Measurements from ENCODE around the gene LDLRAD2. TPM values are rescaled to one million over a fixed set of nuclear protein-coding genes. Genes with fewer than 3 reads are reported as not detected.
"Not testable (repeated sequence)": the region's sequence is repeated elsewhere in the genome, so short reads cannot be mapped to it uniquely, and the experiment has no call there.

LDLRAD2 gene, protein sequence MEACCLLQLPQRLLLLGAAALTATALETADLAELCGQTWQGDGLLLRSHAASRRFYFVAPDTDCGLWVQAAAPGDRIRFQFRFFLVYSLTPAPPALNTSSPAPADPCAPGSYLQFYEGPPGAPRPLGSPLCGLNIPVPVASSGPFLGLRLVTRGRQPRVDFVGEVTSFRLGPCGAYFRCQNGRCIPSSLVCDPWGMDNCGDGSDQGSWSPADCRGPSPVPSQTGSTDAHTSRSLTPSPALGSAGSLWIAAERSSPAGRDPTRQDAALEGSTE
- not detected for total RNA-seq
- 0 reads per million in 2 donors for total RNA-seq

GRCh38 chr1:21811875-21812305 lies at the start of gene LDLRAD2:
TSS of gene LDLRAD2 (plus strand) at chr1:21812265. CDS start at chr1:21812452, 187 bp downstream.
- Mint-ChIP-seq H3K36me3 (ENCODE audit: low read depth) (peaks cover 4% of the 10 kb centered on the region), H3K27ac (no peak within 1 kb of the TSS), H3K27me3 (peaks cover 33% of the 10 kb centered on the region), H3K4me1 (peaks cover 6% of the 10 kb centered on the region), H3K4me3 (no peak within 1 kb of the TSS)
- no peak for ATAC-seq
- H3K9me3 ChIP-seq (ENCODE audit: control insufficient read depth, low read length, poor library complexity, severe bottlenecking), result no peaks in the 10 kb centered on the region
- DNase-seq, result no peak

DNA sequence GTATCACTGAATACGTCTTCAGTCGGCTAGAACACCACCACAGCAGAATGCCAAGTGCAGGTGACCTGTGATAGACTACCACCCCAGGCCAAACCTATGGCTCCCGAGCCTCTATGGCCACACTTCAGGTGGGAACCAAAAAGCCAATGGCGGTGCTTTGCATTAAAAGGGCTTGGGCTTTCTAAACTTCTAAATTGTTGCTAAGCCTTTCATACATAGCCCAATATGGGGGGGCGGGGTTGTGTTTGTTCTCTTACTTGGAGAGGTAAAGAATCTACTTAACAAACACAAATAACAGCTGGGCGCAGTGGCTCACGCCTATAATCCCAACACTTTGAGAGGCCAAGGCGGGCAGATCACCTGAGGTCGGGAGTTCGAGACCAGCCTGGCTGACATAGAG lies 48.8 kb upstream of the LDLRAD2 start:
- H3K9me3 ChIP-seq (ENCODE audit: control insufficient read depth, low read length, poor library complexity, severe bottlenecking), result no peaks in the 10 kb centered on the region
- H3K27me3 Mint-ChIP-seq, result no peaks in the 10 kb centered on the region
- no peak overlapping the region for H3K4me3 Mint-ChIP-seq
- H3K4me1 Mint-ChIP-seq, result peaks cover 33% of the 10 kb centered on the region
- H3K27ac Mint-ChIP-seq, result no peak overlapping the region
- ATAC-seq (no peak), DNase-seq (no peak)
- H3K36me3 Mint-ChIP-seq (ENCODE audit: low read depth), result no peaks in the 10 kb centered on the region

DNA sequence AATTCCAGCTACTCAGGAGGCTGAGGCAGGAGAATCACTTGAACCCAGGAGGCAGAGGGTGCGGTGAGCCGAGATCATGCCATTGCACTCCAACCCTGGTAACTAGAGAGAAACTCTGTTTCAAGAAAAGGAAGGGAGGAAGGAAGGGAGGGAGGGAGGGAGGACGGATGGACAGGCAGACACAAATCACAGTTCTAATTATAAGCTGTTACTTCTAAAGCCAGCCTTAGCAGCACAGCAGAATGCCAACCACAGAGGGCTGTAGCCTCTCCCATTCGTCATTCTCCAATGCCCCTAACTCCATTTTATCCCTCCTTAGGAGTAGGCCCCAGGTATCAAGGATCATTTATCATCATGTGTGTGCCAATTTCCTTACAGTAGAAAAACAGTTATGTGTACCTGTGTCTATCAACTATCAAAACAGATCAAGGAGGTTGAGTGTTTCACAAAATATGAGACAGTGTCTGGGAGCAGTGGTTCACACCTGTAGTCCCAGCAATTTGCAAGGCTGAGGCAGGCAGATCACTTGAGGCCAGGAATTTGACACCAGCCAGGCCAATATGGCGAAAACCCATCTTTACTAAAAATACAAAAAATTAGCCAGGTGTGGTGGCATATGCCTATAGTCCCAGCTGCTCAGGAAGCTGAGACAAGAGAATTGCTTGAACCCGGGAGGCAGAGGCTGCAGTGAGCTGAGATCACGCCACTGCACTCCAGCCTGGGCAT lies 48.2 kb upstream of the LDLRAD2 start:
- DNase-seq (no peak), ATAC-seq (no peak)
- no peaks in the 10 kb centered on the region for H3K9me3 ChIP-seq (ENCODE audit: control insufficient read depth, low read length, poor library complexity, severe bottlenecking)
- Mint-ChIP-seq H3K4me3 (no peak overlapping the region), H3K36me3 (ENCODE audit: low read depth) (peaks cover 1% of the 10 kb centered on the region), H3K27ac (peak overlapping the region; percentile 19), H3K4me1 (peaks cover 36% of the 10 kb centered on the region), H3K27me3 (no peaks in the 10 kb centered on the region)

- H3K9me3 ChIP-seq (ENCODE audit: control insufficient read depth, low read length, poor library complexity, severe bottlenecking), result no peaks in the 10 kb centered on the region
- no peaks in the 10 kb centered on the region for H3K27me3 Mint-ChIP-seq
- DNase-seq, result no peak
- peaks cover 4% of the 10 kb centered on the region for H3K36me3 Mint-ChIP-seq (ENCODE audit: low read depth)
- peaks cover 32% of the 10 kb centered on the region for H3K4me1 Mint-ChIP-seq
- ATAC-seq, result peak; percentile 28
- H3K27ac Mint-ChIP-seq, result peak overlapping the region; percentile 19
- H3K4me3 Mint-ChIP-seq, result no peak overlapping the region
Observed at GRCh38 chr1:21764615-21765423, 47.2 kb upstream of the LDLRAD2 start.

DNA sequence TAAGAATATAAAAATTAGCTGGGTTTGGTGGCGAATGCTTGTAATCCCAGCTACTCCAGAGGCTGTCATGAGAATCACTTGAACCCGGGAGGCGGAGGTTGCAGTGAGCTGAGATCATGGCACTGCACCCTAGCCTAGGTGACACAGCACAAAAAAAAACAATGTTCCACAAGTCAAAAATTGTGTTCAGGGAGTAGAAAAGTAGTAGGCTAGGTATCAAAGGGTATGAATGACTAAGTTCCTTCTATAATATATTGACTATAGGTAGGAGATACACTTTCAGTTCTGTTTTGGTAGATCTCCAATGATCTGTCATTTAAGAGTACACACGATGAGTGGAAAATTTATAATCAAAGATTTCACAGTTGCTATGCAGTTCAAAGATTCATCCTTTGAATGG lies 45.9 kb upstream of the LDLRAD2 start:
- H3K9me3 ChIP-seq (ENCODE audit: control insufficient read depth, low read length, poor library complexity, severe bottlenecking), result no peaks in the 10 kb centered on the region
- no peak for DNase-seq
- Mint-ChIP-seq H3K36me3 (ENCODE audit: low read depth) (peaks cover 4% of the 10 kb centered on the region), H3K27me3 (no peaks in the 10 kb centered on the region), H3K4me3 (no peak overlapping the region), H3K4me1 (peaks cover 35% of the 10 kb centered on the region), H3K27ac (no peak overlapping the region)
- ATAC-seq, result no peak

DNA sequence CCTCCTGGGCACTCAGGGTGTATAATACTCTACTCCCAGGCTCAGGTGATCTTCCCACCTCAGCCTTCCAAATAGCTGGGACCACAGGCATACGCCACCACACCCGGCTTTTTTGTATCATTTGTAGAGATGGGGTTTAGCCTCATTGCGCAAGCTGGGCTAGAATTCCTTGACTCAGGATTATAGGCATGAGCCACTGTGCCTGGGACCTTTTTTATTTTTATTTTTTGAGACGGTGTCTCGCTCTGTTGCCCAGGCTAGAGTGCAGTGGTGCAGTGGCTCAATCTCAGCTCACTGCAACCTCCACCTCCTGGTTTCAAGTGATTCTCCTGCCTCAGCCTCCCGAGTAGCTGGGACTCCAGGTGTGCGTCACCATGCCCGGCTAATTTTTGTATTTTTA lies 45.0 kb upstream of the LDLRAD2 start:
- H3K27ac Mint-ChIP-seq; ATAC-seq; H3K9me3 ChIP-seq (ENCODE audit: control insufficient read depth, low read length, poor library complexity, severe bottlenecking); H3K36me3 Mint-ChIP-seq (ENCODE audit: low read depth); DNase-seq; H3K27me3 Mint-ChIP-seq; H3K4me3 Mint-ChIP-seq: not testable (repeated sequence)
- H3K4me1 Mint-ChIP-seq, result peaks cover 35% of the 10 kb centered on the region

GRCh38 chr1:21770201-21770600 lies 41.9 kb upstream of the LDLRAD2 start:
- ATAC-seq (no peak), DNase-seq (no peak)
- H3K9me3 ChIP-seq (ENCODE audit: control insufficient read depth, low read length, poor library complexity, severe bottlenecking), result no peaks in the 10 kb centered on the region
- Mint-ChIP-seq H3K4me1 (peaks cover 34% of the 10 kb centered on the region), H3K27ac (peak overlapping the region; percentile 10), H3K27me3 (no peaks in the 10 kb centered on the region), H3K36me3 (ENCODE audit: low read depth) (peaks cover 4% of the 10 kb centered on the region), H3K4me3 (no peak overlapping the region)

GRCh38 chr1:21770602-21771001 lies 41.5 kb upstream of the LDLRAD2 start:
- Mint-ChIP-seq H3K27ac (peak overlapping the region; percentile 10), H3K4me1 (peaks cover 31% of the 10 kb centered on the region)
- not testable (repeated sequence) for H3K9me3 ChIP-seq (ENCODE audit: control insufficient read depth, low read length, poor library complexity, severe bottlenecking); DNase-seq; H3K4me3 Mint-ChIP-seq; H3K27me3 Mint-ChIP-seq; H3K36me3 Mint-ChIP-seq (ENCODE audit: low read depth); ATAC-seq

- not testable (repeated sequence) for H3K9me3 ChIP-seq (ENCODE audit: control insufficient read depth, low read length, poor library complexity, severe bottlenecking); DNase-seq; H3K27me3 Mint-ChIP-seq; H3K4me3 Mint-ChIP-seq; ATAC-seq; H3K36me3 Mint-ChIP-seq (ENCODE audit: low read depth)
- Mint-ChIP-seq H3K27ac (peak overlapping the region; percentile 92), H3K4me1 (peaks cover 30% of the 10 kb centered on the region)
Observed at GRCh38 chr1:21771672-21772071, 40.4 kb upstream of the LDLRAD2 start.

DNA sequence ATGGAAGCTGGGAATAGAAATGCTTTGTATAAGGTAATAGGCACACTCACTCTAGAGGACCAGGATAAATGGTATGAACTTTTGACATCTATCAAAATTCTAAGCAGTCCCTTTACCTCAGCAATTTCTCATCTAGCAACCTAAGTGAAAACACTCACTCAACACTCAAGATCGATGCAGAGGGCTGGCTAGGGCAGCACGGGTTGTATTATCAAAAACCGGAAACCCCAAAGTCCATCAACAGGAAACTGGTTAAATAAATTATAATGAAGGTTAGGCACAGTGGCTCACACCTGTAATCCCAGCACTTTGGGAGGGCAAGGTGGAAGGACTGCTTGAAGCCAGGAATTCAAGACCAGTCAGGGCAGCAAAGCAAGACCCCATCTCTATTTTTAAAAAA lies 38.5 kb upstream of the LDLRAD2 start:
- peaks cover 4% of the 10 kb centered on the region for H3K36me3 Mint-ChIP-seq (ENCODE audit: low read depth)
- H3K4me1 Mint-ChIP-seq, result peaks cover 33% of the 10 kb centered on the region
- H3K27ac Mint-ChIP-seq, result peak overlapping the region; percentile 92
- no peaks in the 10 kb centered on the region for H3K27me3 Mint-ChIP-seq
- DNase-seq (no peak), ATAC-seq (peak; percentile 66)
- H3K9me3 ChIP-seq (ENCODE audit: control insufficient read depth, low read length, poor library complexity, severe bottlenecking), result no peaks in the 10 kb centered on the region
- peak overlapping the region; percentile 71 for H3K4me3 Mint-ChIP-seq

- Mint-ChIP-seq H3K27me3 (no peaks in the 10 kb centered on the region), H3K4me3 (no peak overlapping the region), H3K4me1 (peaks cover 32% of the 10 kb centered on the region), H3K36me3 (ENCODE audit: low read depth) (no peaks in the 10 kb centered on the region), H3K27ac (peak overlapping the region; percentile 54)
- DNase-seq, result no peak
- H3K9me3 ChIP-seq (ENCODE audit: control insufficient read depth, low read length, poor library complexity, severe bottlenecking), result no peaks in the 10 kb centered on the region
- no peak for ATAC-seq
Observed at GRCh38 chr1:21774835-21775549, 37.1 kb upstream of the LDLRAD2 start.

DNA sequence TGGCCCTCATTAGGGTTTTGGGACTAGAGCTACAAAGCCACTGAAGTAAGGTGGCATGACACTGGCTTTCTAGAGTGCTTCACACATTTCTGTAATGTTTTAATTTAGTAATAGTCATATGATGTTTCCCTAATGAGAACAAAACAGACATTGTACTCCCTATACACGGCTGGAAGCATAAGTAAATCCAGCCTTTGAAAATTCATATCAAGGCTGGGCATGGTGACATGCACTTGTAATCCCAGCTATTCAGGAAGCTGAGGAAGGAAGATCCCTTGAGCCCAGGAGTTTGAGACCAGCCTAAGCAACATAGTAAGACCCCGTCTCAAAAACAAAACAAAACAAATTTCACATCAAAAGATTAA lies 36.5 kb upstream of the LDLRAD2 start:
- peak overlapping the region; percentile 54 for H3K27ac Mint-ChIP-seq
- H3K36me3 Mint-ChIP-seq (ENCODE audit: low read depth), result no peaks in the 10 kb centered on the region
- H3K4me1 Mint-ChIP-seq, result peaks cover 33% of the 10 kb centered on the region
- H3K27me3 Mint-ChIP-seq, result no peaks in the 10 kb centered on the region
- no peaks in the 10 kb centered on the region for H3K9me3 ChIP-seq (ENCODE audit: control insufficient read depth, low read length, poor library complexity, severe bottlenecking)
- DNase-seq (no peak), ATAC-seq (no peak)
- no peak overlapping the region for H3K4me3 Mint-ChIP-seq
